DMS53 treated with DMSO at 0.1 percent for 48 hours (cell line): Measurements from ENCODE around the gene VAMP3.

Source experiments
- DNase-seq: peaks from one replicate; lab custom pipeline; 2025; ENCODE audit not compliant: unreplicated experiment; lab: John Stamatoyannopoulos, UW

The VAMP3 gene

DNA sequence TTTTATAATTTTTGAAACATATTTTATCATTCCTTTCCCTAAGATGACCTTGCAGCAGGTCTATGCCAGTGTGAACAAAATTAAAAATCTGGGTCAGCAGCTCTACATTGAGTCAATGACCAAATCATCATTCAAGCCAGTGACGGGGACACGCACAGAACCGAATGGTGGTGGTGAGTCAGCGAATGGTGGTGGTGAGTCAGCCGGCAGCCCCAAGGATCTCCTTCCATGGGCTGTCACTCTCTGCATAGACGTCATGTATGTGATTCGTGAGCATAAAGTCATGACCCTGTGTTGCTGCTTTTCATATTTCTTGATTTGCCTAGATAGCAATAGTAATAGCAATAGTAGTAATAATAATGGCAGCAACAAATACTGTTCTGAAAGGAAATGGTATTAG is 39.3 kb downstream of the VAMP3 start:
- DNase-seq = no peak

GRCh38 chr1:7811476-7811875 is 40.4 kb downstream of the VAMP3 start:
- no peak for DNase-seq

GRCh38 chr1:7813677-7814373 is 42.7 kb downstream of the VAMP3 start:
- no peak for DNase-seq

DNA sequence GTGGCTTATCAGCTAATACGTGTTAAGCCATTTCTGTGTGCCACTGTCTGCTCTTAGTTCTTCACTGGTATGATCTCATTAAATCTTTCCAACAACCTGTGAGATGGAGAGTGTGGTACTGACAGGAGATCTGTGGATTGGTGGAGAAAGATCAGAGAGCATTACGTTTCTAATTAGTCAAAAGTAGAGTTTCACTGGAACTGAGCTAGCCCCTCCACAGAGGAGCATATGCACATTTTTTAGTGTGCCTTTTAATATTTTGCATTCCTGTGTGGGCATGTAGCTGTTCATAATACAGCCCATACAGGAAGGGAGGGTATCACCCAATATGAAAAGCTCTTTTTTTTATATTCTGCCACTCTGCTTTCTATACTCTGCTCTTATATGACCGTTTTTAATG is 50.2 kb downstream of the VAMP3 start:
- DNase-seq = no peak

GRCh38 chr1:7824701-7825100 is 53.6 kb downstream of the VAMP3 start:
- no peak for DNase-seq

GRCh38 chr1:7826363-7826762 is 55.3 kb downstream of the VAMP3 start:
- no peak for DNase-seq

DNA sequence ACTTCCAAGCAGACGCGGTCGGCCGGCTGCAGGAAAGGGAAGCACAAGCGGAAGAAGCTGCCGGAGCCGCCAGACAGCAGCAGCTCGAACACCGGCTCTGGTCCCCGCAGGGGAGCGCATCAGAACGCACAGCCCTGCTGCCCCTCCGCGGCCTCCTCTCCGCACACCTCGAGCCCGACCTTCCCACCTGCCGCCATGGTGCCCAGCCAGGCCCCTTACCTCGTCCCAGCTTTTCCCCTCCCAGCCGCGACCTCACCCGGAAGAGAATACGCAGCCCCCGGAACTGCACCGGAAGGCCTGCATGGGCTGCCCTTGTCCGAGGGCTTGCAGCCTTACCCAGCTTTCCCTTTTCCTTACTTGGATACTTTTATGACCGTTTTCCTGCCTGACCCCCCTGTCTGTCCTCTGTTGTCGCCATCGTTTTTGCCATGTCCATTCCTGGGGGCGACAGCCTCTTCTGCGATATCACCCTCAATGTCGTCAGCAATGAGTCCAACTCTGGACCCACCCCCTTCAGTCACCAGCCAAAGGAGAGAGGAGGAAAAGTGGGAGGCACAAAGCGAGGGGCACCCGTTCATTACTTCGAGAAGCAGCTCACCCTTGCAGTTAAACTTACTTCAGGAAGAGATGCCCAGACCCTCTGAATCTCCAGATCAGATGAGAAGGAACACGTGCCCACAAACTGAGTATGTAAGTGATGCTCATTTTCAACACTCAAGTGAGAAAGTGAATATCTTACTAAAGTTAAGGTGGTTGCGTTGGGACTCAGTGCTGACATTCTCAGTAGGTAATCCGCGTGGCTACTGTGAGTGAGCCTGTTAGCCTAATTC is 56.2 kb downstream of the VAMP3 start:
- no peak for DNase-seq
